Keratinocyte (primary cell): ENCODE results near the gene BORA. TPM values are rescaled to one million over a fixed set of nuclear protein-coding genes. Genes with fewer than 3 reads are reported as not detected.
"Not testable (repeated sequence)": the region's sequence is repeated elsewhere in the genome, so short reads cannot be mapped to it uniquely, and the experiment has no call there.

Experiments used
- DNase-seq: peaks from one replicate; pipeline ENCODE4 v3.0.0-alpha.2; 2011; ENCODE audit warnings: low read depth, missing footprints, low spot score
- FAIRE-seq: peaks from 2 replicates; lab custom pipeline; 2011; peaks lifted over from hg19 to GRCh38; lab: Jason Lieb, UNC
- H2AFZ ChIP-seq: 2 replicates; pipeline ENCODE4 v1.6.0; 2012; ENCODE audit warnings: low read length, control low read depth, inconsistent platforms; ENCODE audit not compliant: control insufficient read depth
- H3K27ac ChIP-seq: 2 replicates; pipeline ENCODE4 v1.5.1; 2011; ENCODE audit warnings: low read length; ENCODE audit not compliant: control insufficient read depth, insufficient read depth
- H3K27me3 ChIP-seq: 3 replicates; pipeline ENCODE4 v1.6.0; 2011; ENCODE audit warnings: low read length; ENCODE audit not compliant: control insufficient read depth, insufficient read depth; ENCODE audit errors: extremely low read depth
- H3K36me3 ChIP-seq, 2 experiments: 2 replicates in 1 of 2; 3 replicates in 1 of 2; pipeline ENCODE4 v1.5.1; 2011; ENCODE audit warnings: low read length in 2 of 2, mild to moderate bottlenecking in 1 of 2; ENCODE audit not compliant: control insufficient read depth in 2 of 2, insufficient read depth in 2 of 2; ENCODE audit errors: extremely low read depth in 1 of 2
- H3K4me1 ChIP-seq: 3 replicates; pipeline ENCODE4 v1.5.1; 2011; ENCODE audit warnings: low read length; ENCODE audit not compliant: control insufficient read depth, insufficient read depth; ENCODE audit errors: extremely low read depth
- H3K4me2 ChIP-seq: 3 replicates; pipeline ENCODE4 v1.6.0; 2011; ENCODE audit warnings: low read depth, low read length; ENCODE audit not compliant: control insufficient read depth, insufficient read depth; ENCODE audit errors: extremely low read depth
- H3K4me3 ChIP-seq, 3 experiments: fragments of 200-600 bp in 1 of 3; sonication (generic) in 1 of 3; 2 replicates in 2 of 3; 3 replicates in 1 of 3; pipeline ENCODE4 v1.5.1; 2011 to 2016; ENCODE audit warnings: low read length in 3 of 3, mild to moderate bottlenecking in 3 of 3, control low read depth in 2 of 3, inconsistent platforms in 1 of 3, low read depth in 1 of 3, mixed read lengths in 1 of 3, mixed run types in 1 of 3, moderate library complexity in 1 of 3; ENCODE audit not compliant: control insufficient read depth in 2 of 3, insufficient read depth in 2 of 3; ENCODE audit errors: extremely low read depth in 1 of 3
- H3K79me2 ChIP-seq: 2 replicates; pipeline ENCODE4 v1.6.0; 2012; ENCODE audit warnings: low read length; ENCODE audit not compliant: control insufficient read depth, insufficient read depth
- H3K9ac ChIP-seq: 3 replicates; pipeline ENCODE4 v1.6.0; 2011; ENCODE audit warnings: low read length; ENCODE audit not compliant: control insufficient read depth, insufficient read depth; ENCODE audit errors: extremely low read depth
- H3K9me1 ChIP-seq: 3 replicates; pipeline ENCODE4 v1.6.0; 2011; ENCODE audit warnings: low read length; ENCODE audit not compliant: control insufficient read depth, insufficient read depth; ENCODE audit errors: extremely low read depth
- H3K9me3 ChIP-seq: 2 replicates; pipeline ENCODE4 v1.5.1; 2012; ENCODE audit warnings: low read depth, low read length; ENCODE audit not compliant: control insufficient read depth
- H4K20me1 ChIP-seq: 3 replicates; pipeline ENCODE4 v1.6.0; 2011; ENCODE audit warnings: low read length; ENCODE audit not compliant: control insufficient read depth, insufficient read depth; ENCODE audit errors: extremely low read depth
- CTCF ChIP-seq, 3 experiments: IDR thresholded peaks in 1 of 3; conservative IDR thresholded peaks in 1 of 3; optimal IDR thresholded peaks in 1 of 3; 2 replicates in 2 of 3; 3 replicates in 1 of 3; pipeline versions ENCODE3 to v1.5.1; 2011; ENCODE audit warnings: low read length in 3 of 3, mild to moderate bottlenecking in 3 of 3, moderate library complexity in 2 of 3, control low read depth in 1 of 3, inconsistent platforms in 1 of 3; ENCODE audit not compliant: insufficient read depth in 2 of 3; ENCODE audit errors: extremely low read depth in 1 of 3
- EZH2 ChIP-seq: IDR thresholded peaks from one replicate; pipeline ENCODE4 v1.6.1; 2012; ENCODE audit warnings: inconsistent platforms, mild to moderate bottlenecking, low read length, moderate library complexity
- dilution Hi-C: fragments of 300-500 bp; cut with MboI; formaldehyde crosslinking; loops from one replicate; pipeline ENCODE4 v1.7.0; 2020; ENCODE audit warnings: low sequenced_read_pairs; ENCODE audit not compliant: extremely low pct_ligation_motif_present
- polyA plus RNA-seq, 5 experiments: library from polyadenylated mRNA; depleted of rRNA in 3 of 5; stranded (reverse) in 3 of 5; stranded (forward) in 1 of 5; unstranded in 1 of 5; fragments of >200 nt; gene quantifications; 1 replicate in 1 of 5; 2 replicates in 3 of 5; 3 replicates in 1 of 5; pipeline versions ENCODE4 v1.2.1 to v1.2.3, GENCODE V29; 2011 to 2012; ENCODE audit warnings: missing spikeins in 2 of 5, low read depth in 1 of 5, low replicate concordance in 1 of 5

BORA gene
- polyA plus RNA-seq, 1 donor (not counting 4 experiments of a cell fraction or from before 2014, with no cell fraction given) = 8.3 TPM

- FAIRE-seq (peak; percentile 94), DNase-seq (peak; percentile 60)
- Histone ChIP-seq H2AFZ (peak within 1 kb of the TSS; percentile 99), H4K20me1 (peaks cover 2% of the 10 kb centered on the region), H3K4me1 (peaks cover 19% of the 10 kb centered on the region), H3K36me3 (peaks cover 7 to 16% of the 10 kb centered on the region in 2 experiments), H3K9ac (peak within 1 kb of the TSS; percentile 91), H3K79me2 (peaks cover 82% of the 10 kb centered on the region), H3K9me1 (no peaks in the 10 kb centered on the region), H3K9me3 (no peaks in the 10 kb centered on the region), H3K4me2 (peak within 1 kb of the TSS; percentile 94), H3K27me3 (no peaks in the 10 kb centered on the region), H3K4me3 (peak within 1 kb of the TSS; percentile 86 to 100 (median 97)), H3K27ac (peak within 1 kb of the TSS; percentile 90)
- dilution Hi-C loops = no loop called here
- no peak for TF ChIP-seq EZH2
- TF ChIP-seq CTCF (optimal IDR thresholded peaks at IDR 0.05 in 1 of 3, IDR thresholded peaks at IDR 0.05 in 1 of 3, conservative IDR thresholded peaks at IDR 0.05 in 1 of 3; ENCODE audit: extremely low read depth in 1 of 3, insufficient read depth in 2 of 3, low read length in 3 of 3) = peak in 2 of 3 experiments; percentile 15 to 36
Observed at GRCh38 chr13:72781451-72782439, 54.0 kb downstream of the BORA start, which contains the start of the genes DIS3 and PIBF1. DIS3 (minus strand) TSS chr13:72781900; CDS start chr13:72781832, 68 bp downstream. PIBF1 (plus strand) TSS chr13:72782133; CDS start chr13:72783470, 1,337 bp downstream.

- Histone ChIP-seq H3K4me3 (peak overlapping the region; percentile 86 to 100 (median 97)), H3K9me1 (no peaks in the 10 kb centered on the region), H3K36me3 (peaks cover 3 to 6% of the 10 kb centered on the region in 2 experiments), H3K4me1 (peaks cover 19% of the 10 kb centered on the region), H3K4me2 (peak overlapping the region; percentile 75), H3K27me3 (no peaks in the 10 kb centered on the region), H3K79me2 (peaks cover 75% of the 10 kb centered on the region), H2AFZ (peak overlapping the region; percentile 4), H3K9ac (peak overlapping the region; percentile 91), H4K20me1 (peaks cover 2% of the 10 kb centered on the region), H3K27ac (peak overlapping the region; percentile 84), H3K9me3 (no peaks in the 10 kb centered on the region)
- dilution Hi-C loops = no loop called here
- FAIRE-seq (peak; percentile 9), DNase-seq (no peak)
- TF ChIP-seq EZH2 (no peak), CTCF (optimal IDR thresholded peaks at IDR 0.05 in 1 of 3, IDR thresholded peaks at IDR 0.05 in 1 of 3, conservative IDR thresholded peaks at IDR 0.05 in 1 of 3; ENCODE audit: extremely low read depth in 1 of 3, insufficient read depth in 2 of 3, low read length in 3 of 3) (no peak)
Observed at GRCh38 chr13:72782717-72783116, 55.0 kb downstream of the BORA start.

- H3K9me3 ChIP-seq, H3K36me3 ChIP-seq, DNase-seq, H4K20me1 ChIP-seq, H3K9me1 ChIP-seq, H3K27ac ChIP-seq, FAIRE-seq, H3K27me3 ChIP-seq, H3K4me3 ChIP-seq, dilution Hi-C loops, H2AFZ ChIP-seq, H3K9ac ChIP-seq, H3K4me2 ChIP-seq: not testable (repeated sequence)
- peaks cover 69% of the 10 kb centered on the region for H3K79me2 ChIP-seq
- peaks cover 15% of the 10 kb centered on the region for H3K4me1 ChIP-seq
Observed at GRCh38 chr13:72784679-72785078, 57.0 kb downstream of the BORA start.
